Spleen (tissue), 11 donors: ENCODE data around the gene AGXT2. TPM values are rescaled to one million over a fixed set of nuclear protein-coding genes. Genes with fewer than 3 reads are reported as not detected.

Source experiments
- DNase-seq: peaks from one replicate; pipeline ENCODE4 v3.0.0-alpha.2; 2020
- H3K27ac ChIP-seq, 8 donors: fragments of 200-600 bp; sonication (generic) in 7 of 8; 1 replicate in 4 of 8; 2 replicates in 4 of 8; pipeline versions ENCODE4 v1.5.0 to v1.8.0; 2016 to 2021; ENCODE audit warnings: inconsistent platforms in 4 of 8, mild to moderate bottlenecking in 4 of 8, moderate library complexity in 1 of 8
- H3K27me3 ChIP-seq, 7 donors: fragments of 200-600 bp; sonication (generic) in 6 of 7; replicated peaks in 1 of 7; 1 replicate in 4 of 7; 2 replicates in 3 of 7; pipeline versions ENCODE4 v1.5.0 to v1.8.0; 2016 to 2021; ENCODE audit warnings: inconsistent platforms in 3 of 7, mild to moderate bottlenecking in 1 of 7
- H3K36me3 ChIP-seq, 6 donors: fragments of 200-600 bp; sonication (generic) in 5 of 6; 1 replicate in 4 of 6; 2 replicates in 2 of 6; pipeline versions ENCODE4 v1.5.0 to v1.8.0; 2016 to 2021; ENCODE audit warnings: inconsistent platforms in 2 of 6
- H3K4me1 ChIP-seq, 6 donors: fragments of 200-600 bp; sonication (generic) in 5 of 6; 1 replicate in 3 of 6; 2 replicates in 3 of 6; pipeline versions ENCODE4 v1.5.0 to v1.8.0; 2016 to 2021; ENCODE audit warnings: inconsistent platforms in 3 of 6
- H3K4me3 ChIP-seq, 8 donors: fragments of 200-600 bp; sonication (generic) in 7 of 8; 1 replicate in 4 of 8; 2 replicates in 4 of 8; pipeline versions ENCODE4 v1.5.0 to v1.8.0; 2016 to 2021; ENCODE audit warnings: inconsistent platforms in 4 of 8, mild to moderate bottlenecking in 4 of 8, moderate library complexity in 2 of 8
- H3K9me3 ChIP-seq, 8 donors: fragments of 200-600 bp; sonication (generic) in 7 of 8; 1 replicate in 4 of 8; 2 replicates in 4 of 8; pipeline versions ENCODE4 v1.5.0 to v1.8.0; 2016 to 2021; ENCODE audit warnings: inconsistent platforms in 4 of 8
- CTCF ChIP-seq, 11 experiments: fragments of 200-600 bp in 7 of 11; fragments of 450-650 bp in 4 of 11; sonication (generic) in 4 of 11; IDR thresholded peaks in 8 of 11; conservative IDR thresholded peaks in 3 of 11; 1 replicate in 7 of 11; 2 replicates in 4 of 11; pipeline versions ENCODE4 v1.4.0 to v1.8.0; 2016 to 2021; ENCODE audit warnings: antibody characterized with exemption in 11 of 11, inconsistent platforms in 4 of 11, mild to moderate bottlenecking in 1 of 11
- POLR2A ChIP-seq, 3 donors: fragments of 450-650 bp; IDR thresholded peaks; one replicate each; pipeline ENCODE4 v1.5.1; 2017; ENCODE audit warnings: antibody characterized with exemption in 3 of 3, mild to moderate bottlenecking in 1 of 3
- POLR2AphosphoS5 ChIP-seq, 3 donors: sonication (generic); formaldehyde crosslinking; IDR thresholded peaks; one replicate each; pipeline ENCODE4 v1.5.1; 2017; ENCODE audit warnings: antibody characterized with exemption in 3 of 3
- WGBS, 5 donors: extraction: QIAGEN DNeasy Blood & Tissue Kit in 3 of 5; methylation state at CpG; one replicate each; pipeline versions ENCODE4 v1.1.5 to v1.1.7; 2013 to 2018; 5-methylcytosine and 5-hydroxymethylcytosine counted together
- intact Hi-C: fragments of 100-400 bp; cut with DNase I; formaldehyde crosslinking; loops from one replicate; pipeline ENCODE4 v1.15.0; 2023; ENCODE audit warnings: low total_unique reads
- polyA plus RNA-seq, 3 donors: library from polyadenylated mRNA; stranded (reverse); fragments of 200-250 nt; gene quantifications; one replicate each; pipeline ENCODE4 v1.2.1, GENCODE V29; 2013
- total RNA-seq, 7 donors: library from RNA; depleted of rRNA in 3 of 7; stranded (reverse); fragments of >200 nt in 3 of 7; fragmentation: NEBNext Ultra II Directional in 4 of 7; extraction: Animal tissue kit (Norgen Biotek cat#: 25700) in 4 of 7; gene quantifications; one replicate each; pipeline versions ENCODE4 v1.1.0 to v1.2.1, GENCODE V29; 2016 to 2021
- donor health status: healthy with polysubstance abuse.
- donor health status: DM: no; HTN: no; CAD: no; lungs with moderate emphysema.
- donor health status: DM: no; HTN: no; CAD: no.
- donor health status: Bipolar disorder and iron deficiency.
- donor health status: healthy.
- donor health status: DM: no; HTN: no; CAD: no.
- donor health status: DM: yes; HTN: yes; CAD: no.

AGXT2 gene
- total and polyA plus RNA-seq, 10 donors, result not detected

DNA sequence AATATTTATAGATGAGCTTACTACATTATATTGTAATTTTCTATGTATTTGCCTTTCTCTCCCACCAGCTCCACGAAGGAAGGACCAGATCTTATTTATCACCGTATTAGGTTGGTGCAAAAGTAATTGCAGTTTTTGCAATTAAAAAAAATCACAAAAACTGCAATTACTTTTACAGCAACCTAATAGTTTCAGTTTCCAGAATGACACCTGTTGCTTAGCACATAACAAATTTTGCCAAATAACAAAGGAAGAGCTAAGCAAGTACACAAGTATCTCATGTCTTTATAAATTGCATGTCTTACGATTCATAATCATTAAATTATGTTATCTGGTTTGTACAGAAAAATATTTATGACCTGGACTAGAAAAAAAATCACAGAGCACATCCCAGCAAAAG is 45.9 kb downstream of the AGXT2 start:
- H3K27me3 ChIP-seq, result peaks cover 0 to 36% (median 0%) of the 10 kb centered on the region in 7 donors
- WGBS, 5 donors, result 71 to 90% (median 80%) methylated on average over 3 of the region's 3 CpGs
- peaks cover 0 to 6% (median 0%) of the 10 kb centered on the region in 6 donors for H3K4me1 ChIP-seq
- H3K27ac ChIP-seq, result no peak overlapping the region
- DNase-seq, result no peak
- TF ChIP-seq POLR2A (IDR thresholded peaks at IDR 0.05) (no peak), POLR2AphosphoS5 (IDR thresholded peaks at IDR 0.05) (no peak), CTCF (IDR thresholded peaks at IDR 0.05 in 8 of 11, conservative IDR thresholded peaks at IDR 0.05 in 3 of 11) (no peak)
- no peak overlapping the region for H3K4me3 ChIP-seq
- intact Hi-C loops, result loop anchor here (5.0 kb wide), 1 partner anchor 530 kb away; no protein-coding TSS in a partner anchor
- H3K9me3 ChIP-seq, result no peaks in the 10 kb centered on the region
- H3K36me3 ChIP-seq, result no peaks in the 10 kb centered on the region

DNA sequence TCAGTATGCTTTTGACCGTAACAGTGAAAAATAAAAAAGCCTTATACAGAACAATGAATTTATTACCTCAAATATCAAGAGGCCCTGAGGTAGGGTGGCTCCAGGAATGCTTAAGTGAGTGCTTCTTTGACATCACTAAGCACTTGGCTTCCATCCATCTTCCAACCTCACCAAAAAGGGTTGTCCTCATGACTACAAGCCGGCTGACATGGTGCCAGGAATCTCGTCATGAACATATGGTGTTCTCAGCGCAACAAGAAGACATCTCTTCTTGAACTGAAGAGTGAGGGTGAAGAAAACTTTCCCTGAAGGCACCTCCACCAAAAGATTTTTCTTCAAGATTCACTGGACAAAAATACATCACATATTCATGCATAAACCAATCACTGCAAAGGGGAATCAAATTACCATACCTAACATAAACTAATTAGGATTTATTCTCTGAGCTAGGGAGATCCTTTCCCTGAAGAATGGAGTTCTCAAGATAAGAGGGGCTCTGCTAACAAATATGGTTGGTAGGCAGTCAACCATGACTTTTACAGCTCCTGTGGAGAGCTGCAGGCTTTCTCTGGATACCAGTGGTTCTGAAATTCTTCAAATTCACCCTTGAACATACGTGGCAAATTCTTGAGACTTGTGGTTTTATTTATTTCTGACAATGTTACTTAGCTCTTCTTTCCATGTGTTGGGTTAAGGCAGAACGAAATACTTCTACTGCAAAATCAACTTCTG is 49.5 kb downstream of the AGXT2 start:
- DNase-seq, result no peak
- TF ChIP-seq POLR2A (IDR thresholded peaks at IDR 0.05) (no peak), CTCF (IDR thresholded peaks at IDR 0.05 in 8 of 11, conservative IDR thresholded peaks at IDR 0.05 in 3 of 11) (no peak), POLR2AphosphoS5 (IDR thresholded peaks at IDR 0.05) (no peak)
- Histone ChIP-seq H3K36me3 (no peaks in the 10 kb centered on the region), H3K9me3 (no peaks in the 10 kb centered on the region), H3K27me3 (peaks cover 0 to 23% (median 0%) of the 10 kb centered on the region in 7 donors), H3K27ac (no peak overlapping the region), H3K4me1 (peaks cover 0 to under 1% (median 0%) of the 10 kb centered on the region in 6 donors), H3K4me3 (no peak overlapping the region)
- intact Hi-C loops, result no loop called here
- WGBS, 5 donors, result 71 to 82% (median 73%) methylated on average over 6 of the region's 6 CpGs

DNA sequence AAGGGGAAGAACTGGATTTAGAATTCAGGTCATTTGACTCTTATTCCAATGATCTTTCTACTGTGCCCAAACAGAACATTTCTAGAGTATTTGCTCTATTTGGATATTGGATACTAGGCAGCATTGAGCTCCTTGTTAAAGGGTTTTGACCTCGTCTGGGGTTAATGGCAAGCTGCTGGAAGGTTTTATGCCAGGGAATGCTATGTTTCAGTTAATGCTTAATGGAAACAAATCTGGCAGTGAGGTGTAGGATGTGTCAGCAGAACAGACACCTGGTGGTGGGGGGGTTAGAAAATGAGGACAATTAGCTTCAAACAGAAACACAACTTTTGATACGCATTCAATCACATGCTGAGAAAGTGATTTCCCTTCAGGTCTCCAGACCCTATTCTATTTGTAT is 51.5 kb downstream of the AGXT2 start:
- no peak overlapping the region for H3K4me3 ChIP-seq
- intact Hi-C loops, result no loop called here
- DNase-seq, result no peak
- peaks cover 0 to 16% (median 0%) of the 10 kb centered on the region in 7 donors for H3K27me3 ChIP-seq
- no peaks in the 10 kb centered on the region for H3K4me1 ChIP-seq
- no peaks in the 10 kb centered on the region for H3K9me3 ChIP-seq
- no peak for TF ChIP-seq POLR2A (IDR thresholded peaks at IDR 0.05)
- no peak for TF ChIP-seq CTCF (IDR thresholded peaks at IDR 0.05 in 8 of 11, conservative IDR thresholded peaks at IDR 0.05 in 3 of 11)
- no peak for TF ChIP-seq POLR2AphosphoS5 (IDR thresholded peaks at IDR 0.05)
- no peak overlapping the region for H3K27ac ChIP-seq
- H3K36me3 ChIP-seq, result no peaks in the 10 kb centered on the region
- WGBS, 5 donors, result 81 to 98% (median 85%) methylated on average over 2 of the region's 2 CpGs

GRCh38 chr5:34993951-34994350 is 53.8 kb downstream of the AGXT2 start:
- 74 to 88% (median 85%) methylated on average over 8 of the region's 8 CpGs for WGBS, 5 donors
- Histone ChIP-seq H3K9me3 (no peaks in the 10 kb centered on the region), H3K27me3 (peaks cover 0 to 16% (median 0%) of the 10 kb centered on the region in 7 donors), H3K27ac (no peak overlapping the region), H3K4me3 (no peak overlapping the region), H3K36me3 (no peaks in the 10 kb centered on the region), H3K4me1 (no peaks in the 10 kb centered on the region)
- no peak for DNase-seq
- TF ChIP-seq CTCF (IDR thresholded peaks at IDR 0.05 in 8 of 11, conservative IDR thresholded peaks at IDR 0.05 in 3 of 11) (no peak), POLR2AphosphoS5 (IDR thresholded peaks at IDR 0.05) (no peak), POLR2A (IDR thresholded peaks at IDR 0.05) (no peak)
- intact Hi-C loops, result no loop called here
